ENCODE results near the gene AP1B1.

Gene AP1B1

DNA sequence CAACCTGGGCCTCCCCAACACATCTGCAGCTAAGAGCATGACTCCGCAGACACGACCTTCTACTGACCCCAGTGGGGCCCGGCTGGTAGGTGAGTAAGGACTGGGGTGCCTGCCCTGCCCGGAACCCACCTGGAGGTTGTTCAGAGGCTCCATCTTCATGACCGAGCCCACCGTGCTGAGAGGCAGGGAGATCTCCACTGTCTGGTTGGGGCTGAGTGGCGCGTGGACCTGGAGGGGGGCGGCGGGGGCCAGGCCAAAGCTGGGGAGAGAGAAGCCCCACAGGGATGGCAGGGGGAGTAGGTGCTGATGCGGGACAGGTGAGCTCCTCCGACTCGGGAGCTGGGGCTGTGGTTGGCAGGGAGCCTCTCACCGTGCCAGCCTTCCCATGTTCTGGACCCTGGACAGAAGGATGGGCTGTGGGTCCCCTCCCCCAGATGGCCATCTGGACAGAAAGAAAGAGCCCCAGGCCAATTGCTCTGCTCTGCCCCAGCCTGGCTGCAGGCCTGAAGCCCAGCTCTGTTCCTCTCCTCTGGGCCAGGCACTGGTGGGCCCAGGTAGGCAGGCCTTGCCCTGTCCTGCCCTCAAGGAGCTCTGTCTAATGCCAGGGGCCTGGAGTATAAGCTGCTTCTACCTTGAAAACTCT is 56.6 kb downstream of the AP1B1 start:
- no peak for DNase-seq (ENCODE audit: low read depth)

DNA sequence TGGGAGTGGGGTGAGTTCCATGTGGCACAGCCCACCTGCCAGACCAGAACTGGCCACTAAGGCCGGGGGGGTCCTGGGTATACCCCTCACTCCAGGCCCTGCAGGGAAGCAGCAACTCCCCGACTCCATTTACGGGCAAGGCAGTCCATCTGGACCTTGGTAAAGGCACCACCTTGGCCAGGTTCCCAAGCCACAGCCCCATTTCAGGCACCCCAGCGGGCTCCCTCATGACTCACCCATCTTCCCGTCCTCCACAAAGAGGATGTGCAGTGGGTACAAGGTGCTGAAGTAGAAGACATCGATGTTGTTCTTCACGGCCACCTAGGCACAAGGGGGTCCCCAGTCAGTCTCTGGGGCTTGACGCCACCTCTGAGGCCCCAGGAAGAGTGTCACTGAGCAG is 57.2 kb downstream of the AP1B1 start:
- no peak for DNase-seq (ENCODE audit: low read depth)

DNA sequence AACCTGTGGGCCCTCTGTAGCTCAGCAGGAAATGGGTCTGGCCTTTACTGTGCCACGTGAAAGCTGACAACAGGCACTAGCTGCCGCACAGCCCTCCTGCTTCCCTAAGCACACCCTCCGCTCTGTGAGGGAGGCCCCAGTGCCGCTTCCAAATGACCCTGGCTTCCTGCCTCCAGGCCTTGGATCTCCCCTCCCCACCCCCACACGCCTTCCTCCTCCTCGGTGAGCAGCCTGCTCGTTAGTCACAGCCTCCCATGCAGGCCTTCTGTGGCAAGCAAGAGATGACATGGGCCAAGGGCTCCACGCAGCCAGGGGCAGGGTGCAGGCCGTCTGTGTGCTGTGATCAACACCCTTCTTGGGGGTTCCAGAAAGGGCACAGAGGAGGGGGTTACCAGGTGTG is 57.6 kb downstream of the AP1B1 start:
- DNase-seq (ENCODE audit: low read depth), result no peak

DNA sequence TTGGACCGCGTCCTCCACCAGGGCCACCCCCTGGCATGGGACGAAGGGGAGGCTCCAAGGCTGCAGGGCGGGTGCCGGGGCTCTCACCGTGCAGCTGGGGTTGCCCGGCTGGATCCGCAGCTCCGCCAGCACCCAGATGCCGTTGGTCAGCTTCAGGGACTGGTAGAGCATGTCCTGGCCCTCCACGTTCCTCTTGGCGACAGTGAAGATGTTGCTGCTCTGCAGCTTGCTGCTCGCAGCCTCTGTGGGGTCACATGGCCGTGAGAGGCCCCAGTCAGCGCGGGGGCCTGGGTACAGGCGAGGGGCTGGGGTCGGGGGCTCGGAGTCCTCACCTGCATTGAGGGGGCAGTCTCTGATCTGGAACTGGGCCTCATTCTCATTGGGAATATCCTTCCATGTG is 58.1 kb downstream of the AP1B1 start:
- DNase-seq (ENCODE audit: low read depth), result no peak

DNA sequence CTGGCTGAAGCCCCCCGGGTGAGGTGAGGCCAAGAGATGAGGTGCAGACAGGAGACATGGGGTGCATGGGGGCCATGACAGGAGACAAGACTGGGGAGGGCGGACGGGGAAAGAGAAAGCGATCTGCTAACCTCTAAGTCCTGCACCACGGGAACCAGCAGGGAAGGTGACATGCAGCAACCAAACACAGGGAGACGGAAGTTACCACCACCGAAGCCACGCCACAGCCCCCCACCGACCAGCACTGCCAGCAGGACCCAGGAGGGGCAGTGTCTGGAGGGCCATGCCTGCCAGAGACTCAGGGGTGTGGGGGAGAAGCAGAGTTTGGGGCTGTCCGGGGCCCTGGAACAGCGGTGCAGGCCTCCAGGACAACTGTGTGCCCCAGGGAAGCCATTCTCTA is 58.8 kb downstream of the AP1B1 start:
- DNase-seq (ENCODE audit: low read depth), result no peak

DNA sequence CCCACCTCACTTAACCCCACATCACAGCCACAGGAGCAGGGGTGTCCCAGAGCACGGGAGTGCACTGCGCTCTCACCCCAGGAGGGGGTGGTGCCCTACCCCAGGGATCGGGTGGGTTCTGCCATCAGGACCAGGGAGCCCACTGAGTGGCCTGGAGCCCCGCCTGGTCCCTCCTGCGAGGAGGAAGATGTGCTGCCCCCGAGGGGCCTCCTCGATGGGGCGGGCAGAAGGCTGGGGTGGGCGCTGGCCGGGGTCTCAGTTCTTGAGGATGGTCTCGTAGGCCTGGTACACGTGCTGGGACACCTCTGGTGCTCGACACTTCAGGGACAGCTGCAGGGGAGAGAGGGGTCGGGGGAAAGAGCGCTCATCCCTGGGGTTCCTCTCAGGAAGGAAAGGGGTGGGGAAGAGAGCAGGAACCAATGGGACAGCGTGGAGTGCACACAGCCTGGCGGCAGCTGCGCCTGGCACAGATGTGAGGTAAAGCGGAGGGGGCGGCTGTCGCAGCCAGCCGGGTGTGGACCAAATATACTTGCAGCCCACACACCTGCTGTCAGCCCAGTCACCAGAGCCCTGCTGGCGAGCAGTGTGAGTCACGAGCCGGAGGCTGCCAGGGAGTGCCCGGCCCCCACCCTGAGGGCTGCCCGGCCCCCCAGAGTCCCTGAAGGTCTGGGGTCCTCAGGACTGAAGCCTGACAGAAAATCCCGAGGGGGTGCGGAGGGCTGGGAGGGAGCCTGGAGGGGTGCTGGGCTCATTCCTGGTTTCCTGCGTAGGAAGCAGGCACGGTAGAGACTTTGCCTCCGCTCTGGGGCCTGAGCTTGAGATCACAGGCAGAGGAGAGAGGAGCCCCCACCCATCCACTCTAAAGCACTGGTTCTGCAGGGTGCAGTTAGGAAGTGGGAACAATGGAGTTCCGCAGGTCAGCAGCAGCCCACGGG is 59.5 kb downstream of the AP1B1 start:
- DNase-seq (ENCODE audit: low read depth), result no peak

DNA sequence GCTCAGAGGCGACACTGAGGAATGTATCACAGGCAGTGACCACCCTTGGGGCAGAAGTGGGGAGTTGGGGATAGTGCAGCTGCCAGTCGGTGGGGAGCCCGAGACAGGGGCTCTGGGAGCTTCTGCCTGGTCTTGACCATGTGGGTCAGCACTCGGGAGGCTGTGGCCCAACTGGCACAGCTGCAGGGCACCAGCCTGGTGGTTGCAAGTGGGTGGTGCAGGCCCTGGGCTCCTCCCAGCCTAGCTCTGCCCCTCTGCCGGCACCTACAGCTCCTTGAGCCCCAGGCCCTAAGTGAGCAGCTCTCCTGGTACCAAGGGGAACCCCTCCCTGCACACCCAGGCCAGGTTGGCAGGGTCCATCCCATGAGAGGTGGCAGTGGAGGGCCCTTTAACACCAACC is 60.3 kb downstream of the AP1B1 start:
- no peak for DNase-seq (ENCODE audit: low read depth)

DNA sequence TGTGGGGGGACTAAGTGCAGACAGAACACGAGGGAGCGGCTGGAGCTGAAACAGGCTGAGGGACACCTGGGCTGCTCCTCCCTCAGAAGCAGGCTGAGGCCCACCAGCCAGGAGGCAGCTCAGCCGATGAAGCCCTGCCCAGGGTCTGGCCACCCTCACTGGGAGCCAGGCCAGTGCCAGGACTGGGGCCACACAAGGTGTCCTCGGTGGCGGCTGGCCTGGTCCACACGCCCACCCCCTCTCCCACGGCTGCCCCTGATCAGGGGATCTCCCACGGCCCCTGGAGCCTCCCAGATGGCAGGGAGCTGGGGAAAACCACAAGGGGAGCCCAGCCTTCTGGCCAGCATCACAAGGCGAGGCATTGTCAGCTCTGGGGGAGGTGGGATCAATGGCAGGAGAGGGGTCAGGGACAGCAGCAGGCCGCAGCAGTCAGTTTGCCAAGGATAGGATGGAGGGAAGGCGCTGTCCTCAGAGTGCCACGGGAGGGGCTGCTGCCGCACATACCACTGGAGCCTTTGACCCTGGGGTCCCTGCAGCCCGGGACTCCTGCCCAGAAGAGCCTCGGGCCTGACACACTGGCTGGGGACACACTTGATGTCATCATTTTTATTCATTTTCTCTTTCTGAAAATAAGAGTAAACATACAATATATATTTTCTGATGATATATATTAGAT is 61.1 kb downstream of the AP1B1 start:
- DNase-seq (ENCODE audit: low read depth), result no peak

DNA sequence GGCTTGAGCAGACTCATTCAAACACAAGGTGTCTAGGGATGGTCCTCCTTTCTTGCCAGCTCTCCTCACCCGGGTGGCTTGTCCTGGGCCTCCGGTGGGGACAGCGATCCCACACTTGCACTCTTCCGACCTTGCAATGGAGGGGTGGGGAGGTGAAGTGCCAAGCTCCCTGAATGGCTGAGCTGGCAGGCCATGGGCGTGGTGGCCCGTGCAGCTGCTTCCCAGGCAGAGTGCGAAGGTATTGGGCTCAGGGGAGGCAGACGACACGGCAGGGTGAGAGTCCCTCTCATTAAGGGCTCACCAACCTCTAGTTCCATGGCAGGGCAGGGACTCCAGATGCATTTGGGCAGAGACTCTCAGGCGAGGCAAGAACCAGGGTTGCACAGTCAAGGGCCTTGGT is 61.9 kb downstream of the AP1B1 start:
- DNase-seq (ENCODE audit: low read depth), result no peak

DNA sequence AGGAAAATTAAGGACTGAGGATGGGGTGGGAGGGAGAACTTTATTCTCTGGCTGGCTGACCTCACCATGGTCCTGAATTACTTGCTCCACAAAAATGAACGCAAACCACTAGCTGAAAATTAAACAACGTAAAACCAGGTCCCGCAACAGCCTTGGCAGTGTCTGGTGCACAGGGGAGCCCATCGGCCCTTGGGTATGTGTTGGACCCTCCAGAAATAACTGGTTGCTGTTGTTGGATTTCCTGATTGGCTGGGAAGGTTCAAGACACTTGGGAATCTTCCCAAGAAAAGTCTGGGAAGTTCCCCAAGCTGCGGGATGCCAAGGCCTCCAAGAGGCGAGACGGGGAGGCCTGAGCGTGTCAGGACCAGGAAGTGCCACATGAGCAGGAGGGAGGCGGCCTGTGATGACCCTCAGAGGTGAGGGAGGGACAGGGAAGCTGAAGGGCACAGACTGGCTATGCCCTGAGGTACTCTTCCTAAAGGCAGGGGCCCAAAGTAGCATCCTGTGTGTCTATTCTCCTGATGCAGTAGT is 62.5 kb downstream of the AP1B1 start:
- DNase-seq (ENCODE audit: low read depth), result no peak

DNA sequence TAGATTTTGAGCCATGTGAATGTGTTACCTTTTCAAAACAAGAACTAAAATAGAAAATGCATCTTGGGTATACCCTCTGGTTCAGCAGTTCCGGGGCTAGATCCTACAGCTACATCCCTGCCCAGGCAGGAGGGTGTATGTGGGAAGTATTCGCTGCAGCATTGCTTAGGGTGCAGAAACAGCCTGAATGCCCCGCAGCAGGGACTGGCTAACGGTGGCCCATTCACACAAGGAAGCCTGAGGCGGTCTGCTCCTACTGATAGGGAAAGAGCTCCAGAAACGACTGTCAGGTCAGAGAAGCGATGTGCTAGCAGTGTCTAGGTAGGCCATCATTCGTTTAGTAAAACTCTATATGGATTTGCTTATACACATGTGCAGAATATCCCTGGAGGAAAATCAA is 63.0 kb downstream of the AP1B1 start:
- DNase-seq (ENCODE audit: low read depth), result no peak

DNA sequence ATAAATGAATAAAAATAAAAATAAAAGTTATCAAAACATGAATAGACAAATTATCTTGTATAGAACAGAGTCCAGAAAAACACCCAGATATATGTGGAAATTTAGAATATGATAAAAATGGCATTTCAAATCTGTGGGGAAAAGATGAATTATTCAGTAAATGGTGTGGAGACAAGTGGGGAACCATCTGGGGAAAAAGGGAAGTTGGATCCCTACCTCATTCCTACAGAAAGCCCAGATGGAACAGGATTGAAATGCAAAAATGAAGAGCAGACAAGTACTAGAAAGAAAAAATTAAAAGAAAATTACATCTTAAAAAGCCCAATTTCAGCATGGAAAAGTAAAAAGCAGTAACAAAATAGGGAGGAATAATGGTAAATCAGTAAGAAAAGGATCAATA is 64.7 kb downstream of the AP1B1 start:
- DNase-seq (ENCODE audit: low read depth), result no peak

DNA sequence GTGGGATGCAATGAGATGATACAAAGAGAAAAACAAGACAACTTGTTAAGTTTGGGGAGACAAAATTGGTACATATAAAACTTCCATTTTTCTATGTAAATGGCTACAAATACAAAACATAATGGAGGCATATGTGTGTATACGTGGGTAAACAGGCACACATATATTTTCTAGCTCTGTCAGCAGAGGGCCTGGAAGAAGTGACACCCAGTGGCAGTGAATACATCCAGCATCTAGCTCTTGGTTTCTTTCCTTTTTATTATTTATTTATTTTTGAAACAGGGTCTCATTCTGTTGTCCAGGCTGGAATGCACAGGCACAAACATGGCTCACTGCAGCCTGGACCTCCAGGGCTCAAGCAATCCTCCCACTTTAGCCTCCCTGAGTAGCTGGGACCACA is 67.8 kb downstream of the AP1B1 start:
- no peak for DNase-seq (ENCODE audit: low read depth)

DNA sequence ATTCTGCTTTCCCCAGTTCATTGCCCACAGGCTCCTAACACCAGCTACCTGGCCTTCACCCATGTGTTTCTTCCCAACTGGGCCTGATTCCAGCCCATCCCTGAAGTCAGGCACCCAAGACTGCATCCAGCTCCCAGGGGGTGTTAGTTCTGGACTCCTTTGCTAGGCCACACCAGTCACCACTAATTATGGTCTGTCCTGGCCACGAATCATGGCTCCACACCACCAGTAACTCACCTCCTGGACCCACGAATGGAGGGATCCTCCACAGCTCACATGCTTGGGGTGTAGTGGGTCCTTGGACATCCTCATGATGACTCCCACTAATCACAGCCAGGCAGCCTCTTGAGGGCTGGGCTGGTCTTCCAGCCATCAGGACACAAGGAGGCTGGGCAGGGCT is 69.3 kb downstream of the AP1B1 start:
- no peak for DNase-seq (ENCODE audit: low read depth)

DNA sequence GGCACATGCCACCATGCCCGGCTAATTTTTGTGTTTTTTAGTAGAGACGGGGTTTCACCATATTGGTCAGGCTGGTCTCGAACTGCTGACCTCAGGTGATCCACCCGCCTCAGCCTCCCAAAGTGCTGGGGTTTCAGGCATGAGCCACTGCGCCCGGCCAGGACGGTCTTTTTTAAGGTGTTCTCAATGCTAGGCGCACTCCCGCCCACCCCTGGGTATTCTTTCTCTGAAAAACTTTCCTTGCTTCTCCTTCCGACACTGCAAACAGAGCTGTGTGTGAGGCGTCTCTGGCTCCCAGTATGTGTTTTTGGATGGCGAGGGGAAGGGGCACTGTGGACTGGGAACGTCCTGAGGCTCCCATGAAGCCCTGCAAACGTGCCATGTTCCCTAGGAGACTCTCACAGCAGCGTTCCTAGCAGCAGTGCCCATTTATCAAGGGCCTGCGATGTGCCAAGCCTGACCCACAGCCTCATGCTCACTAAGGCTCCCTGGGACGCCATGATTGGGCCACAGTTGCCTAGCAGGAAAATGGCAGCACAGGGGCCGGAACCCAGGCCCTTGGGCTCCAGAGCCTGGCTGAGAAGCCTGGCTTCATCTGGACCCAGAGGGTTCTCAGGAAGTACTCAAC is 70.4 kb downstream of the AP1B1 start:
- DNase-seq (ENCODE audit: low read depth), result no peak

DNA sequence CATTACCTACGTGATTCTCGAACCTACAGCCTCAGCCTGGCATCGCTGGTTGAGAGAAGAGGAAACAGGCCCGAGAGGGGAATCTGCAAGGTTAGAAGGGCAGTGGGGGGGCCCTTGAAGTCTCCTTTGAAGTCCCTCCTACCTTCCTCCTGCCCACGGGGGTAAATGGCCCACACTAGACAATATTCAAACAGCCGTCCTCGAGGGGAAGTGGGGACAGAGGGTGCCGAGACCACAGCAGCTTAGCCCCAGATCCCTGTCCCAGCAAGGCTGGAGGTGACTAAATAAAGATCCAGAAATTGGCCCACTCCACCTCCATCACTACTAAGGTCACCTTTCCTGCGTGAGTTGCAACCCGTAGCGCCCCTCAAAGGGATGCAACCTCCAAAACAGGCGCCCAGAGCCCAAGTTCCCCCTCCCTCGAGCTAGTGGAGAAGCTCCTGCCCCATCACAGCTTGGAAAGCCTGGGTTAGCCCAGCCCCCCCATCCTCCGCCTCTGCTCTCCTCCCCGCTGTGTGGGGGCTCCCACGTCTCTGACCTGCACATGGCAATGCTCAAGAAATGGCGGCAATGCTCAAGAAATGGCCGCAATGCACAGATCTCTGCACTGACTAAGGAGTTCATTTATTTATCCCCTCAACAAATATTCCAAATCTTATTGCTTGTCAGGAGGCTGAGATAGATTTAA is 72.1 kb downstream of the AP1B1 start:
- no peak for DNase-seq (ENCODE audit: low read depth)

DNA sequence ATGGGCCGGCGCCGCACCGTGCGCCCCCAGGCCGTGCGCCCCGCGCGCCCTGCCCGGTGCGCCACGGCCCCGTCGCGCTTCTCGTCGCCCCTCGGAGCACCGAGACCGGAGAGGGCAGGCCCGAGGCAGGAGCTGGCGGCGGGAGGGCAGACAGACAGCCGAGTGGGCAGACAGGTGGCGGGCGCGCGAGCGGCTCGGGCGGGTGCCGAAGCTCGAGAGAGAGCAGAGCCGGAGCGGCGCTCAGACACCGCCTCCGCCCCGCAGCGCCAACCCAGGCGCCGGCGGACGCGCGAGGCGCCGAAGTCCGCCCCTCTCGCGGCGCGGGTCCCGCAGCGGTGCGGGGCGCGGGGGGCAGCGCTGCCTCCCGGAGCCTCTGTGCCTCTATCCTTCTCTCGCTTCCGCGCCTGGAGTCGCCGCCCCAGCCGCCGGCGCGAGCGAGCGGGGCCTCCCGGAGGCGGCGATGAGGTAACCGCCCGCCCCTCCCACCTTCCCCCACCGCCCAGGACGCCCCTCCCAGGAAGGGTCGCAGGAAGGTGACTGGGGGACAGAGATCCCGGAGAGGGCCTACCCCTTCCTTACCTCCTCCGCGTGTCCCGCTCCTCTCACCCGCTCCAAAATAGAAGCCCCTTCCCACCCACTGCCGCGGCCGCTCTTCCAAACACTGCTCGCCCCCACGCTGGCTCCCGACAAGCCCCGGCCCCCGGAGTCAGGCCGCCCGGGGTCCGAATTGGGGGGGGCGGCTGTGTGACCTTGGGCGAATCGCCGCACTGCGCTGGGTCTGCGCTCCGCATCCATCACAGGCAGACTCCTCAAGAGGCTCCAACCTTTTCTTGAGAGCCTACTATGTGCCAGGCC is 72.9 kb downstream of the AP1B1 start, which contains the start of gene RASL10A:
TSS of gene RASL10A (minus strand) at position 412 of the 855 bp plus-strand sequence. CDS start 451 bp downstream, outside the sequence.
- no peak for DNase-seq (ENCODE audit: low read depth)

DNA sequence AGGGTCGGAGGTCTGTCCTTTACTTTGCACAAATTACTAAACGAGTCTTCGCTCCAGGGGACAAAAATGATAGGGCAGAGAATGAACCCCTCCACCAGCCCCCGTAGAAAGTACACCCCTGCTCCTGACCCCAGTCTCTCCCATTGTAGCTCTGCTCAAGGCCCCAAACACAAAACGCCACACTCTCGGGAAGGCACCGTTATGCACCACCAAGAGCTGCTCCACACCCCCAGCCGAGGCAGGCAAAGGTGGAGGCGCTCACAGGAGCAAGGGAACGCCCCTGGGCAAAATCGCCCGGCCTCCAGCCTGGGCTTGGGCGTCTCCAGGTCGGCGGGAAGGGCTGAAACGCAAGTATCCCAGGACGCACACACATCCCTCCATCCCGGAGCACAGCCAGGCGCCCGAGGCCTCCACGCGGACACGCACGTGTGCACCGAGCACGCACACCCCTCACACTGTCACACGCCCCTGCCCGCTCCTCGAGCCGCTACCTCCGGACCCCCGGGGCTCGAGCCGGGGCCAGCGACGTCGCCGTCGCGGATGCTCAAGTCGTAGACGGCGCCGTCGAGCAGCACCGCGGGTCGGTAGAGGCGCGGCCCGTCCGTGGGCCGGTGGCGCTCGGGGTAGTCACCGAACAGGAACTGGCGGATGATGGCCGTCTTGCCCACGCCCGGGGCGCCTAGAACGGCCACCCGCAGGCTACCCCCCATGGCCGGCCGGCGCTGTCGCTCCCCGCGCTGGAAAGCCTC is 73.7 kb downstream of the AP1B1 start:
- DNase-seq (ENCODE audit: low read depth), result no peak

DNA sequence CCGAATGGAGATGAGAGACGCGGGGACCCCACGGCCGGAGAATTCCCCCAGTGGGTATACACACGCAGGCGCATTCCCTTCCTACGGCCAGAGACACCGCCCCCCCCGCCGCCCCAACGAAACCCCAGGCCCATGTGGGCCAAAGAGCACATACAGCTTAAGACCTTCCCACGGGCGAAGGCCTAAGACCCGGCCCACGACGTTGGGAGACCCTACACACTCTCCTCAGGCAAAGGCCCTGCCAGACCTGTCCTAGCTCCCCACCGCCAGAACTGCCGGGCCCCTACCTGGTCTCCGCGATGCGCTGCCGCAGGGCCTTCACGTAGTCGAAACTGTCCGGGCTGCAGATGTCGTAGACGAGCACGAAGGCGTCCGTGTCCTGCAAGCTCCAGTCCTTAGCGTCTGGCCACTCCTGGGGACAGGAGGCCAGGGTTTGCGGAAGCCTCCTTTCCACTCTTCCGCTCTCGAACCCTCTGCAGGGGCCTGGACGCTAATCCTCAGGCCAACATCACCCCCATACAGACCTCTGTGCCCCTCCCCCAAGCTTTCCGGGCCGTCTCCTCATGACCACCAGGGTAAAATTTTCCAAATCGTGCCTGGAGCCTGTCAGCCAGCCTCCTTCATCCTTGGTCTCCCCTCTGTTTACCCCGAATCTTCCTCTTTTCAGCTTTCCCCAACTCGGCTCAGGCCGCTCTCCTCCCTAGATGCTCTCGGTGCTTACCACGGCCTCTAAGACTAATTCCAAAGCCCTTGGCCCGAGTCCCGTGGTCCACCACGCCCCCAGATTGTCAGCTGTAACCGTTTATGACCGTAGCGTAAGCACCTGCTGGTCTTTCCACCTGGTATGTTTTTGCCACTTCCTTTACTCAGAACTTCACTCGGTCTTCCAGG is 74.5 kb downstream of the AP1B1 start:
- no peak for DNase-seq (ENCODE audit: low read depth)

Data from non-pigmented ciliary epithelial cell (primary cell).